Muscle of leg (tissue), 11 donors: ENCODE measurements around the gene CYB561. TPM values are rescaled to one million over a fixed set of nuclear protein-coding genes. Genes with fewer than 3 reads are reported as not detected.

Source experiments
- DNase-seq: peaks from one replicate; pipeline ENCODE4 v3.0.0; 2013
- H3K27ac ChIP-seq: one replicate; pipeline ENCODE4 v1.5.1; 2013; ENCODE audit warnings: mild to moderate bottlenecking, low read length, control low read depth
- H3K27me3 ChIP-seq: one replicate; pipeline ENCODE4 v1.6.1; 2013; ENCODE audit warnings: low read length; ENCODE audit not compliant: control insufficient read depth, insufficient read depth
- H3K36me3 ChIP-seq: one replicate; pipeline ENCODE4 v1.6.1; 2013; ENCODE audit warnings: low read length; ENCODE audit not compliant: control insufficient read depth, insufficient read depth
- H3K4me1 ChIP-seq: one replicate; pipeline ENCODE4 v1.6.1; 2013; ENCODE audit warnings: low read length; ENCODE audit not compliant: control insufficient read depth, insufficient read depth
- H3K4me3 ChIP-seq: one replicate; pipeline ENCODE4 v1.5.1; 2013; ENCODE audit warnings: low read length, control low read depth
- H3K9me3 ChIP-seq: replicated peaks from 2 replicates; pipeline ENCODE4 v1.6.1; 2013; ENCODE audit warnings: low read depth, low read length; ENCODE audit not compliant: control insufficient read depth
- WGBS: methylation state at CpG from one replicate; pipeline ENCODE4 v1.1.5; 2013; ENCODE audit warnings: missing lambda C conversion rate; ENCODE audit not compliant: insufficient coverage; 5-methylcytosine and 5-hydroxymethylcytosine counted together
- polyA plus RNA-seq, 8 donors: library from polyadenylated mRNA; unstranded; fragments of 120-200 nt; gene quantifications; one replicate each; pipeline versions ENCODE4 v1.2.1 to v1.2.3, GENCODE V29; 2013; ENCODE audit warnings: inconsistent platforms in 1 of 8, low replicate concordance in 1 of 8; ENCODE audit not compliant: insufficient read length in 8 of 8, insufficient read depth in 1 of 8
- total RNA-seq: library from RNA; stranded (reverse); fragments of 120-200 nt; gene quantifications from one replicate; pipeline ENCODE4 v1.2.4, GENCODE V29; 2013

Gene CYB561
- total and polyA plus RNA-seq, 9 donors, result 3.5 to 8.5 (median 5.1) TPM

DNA sequence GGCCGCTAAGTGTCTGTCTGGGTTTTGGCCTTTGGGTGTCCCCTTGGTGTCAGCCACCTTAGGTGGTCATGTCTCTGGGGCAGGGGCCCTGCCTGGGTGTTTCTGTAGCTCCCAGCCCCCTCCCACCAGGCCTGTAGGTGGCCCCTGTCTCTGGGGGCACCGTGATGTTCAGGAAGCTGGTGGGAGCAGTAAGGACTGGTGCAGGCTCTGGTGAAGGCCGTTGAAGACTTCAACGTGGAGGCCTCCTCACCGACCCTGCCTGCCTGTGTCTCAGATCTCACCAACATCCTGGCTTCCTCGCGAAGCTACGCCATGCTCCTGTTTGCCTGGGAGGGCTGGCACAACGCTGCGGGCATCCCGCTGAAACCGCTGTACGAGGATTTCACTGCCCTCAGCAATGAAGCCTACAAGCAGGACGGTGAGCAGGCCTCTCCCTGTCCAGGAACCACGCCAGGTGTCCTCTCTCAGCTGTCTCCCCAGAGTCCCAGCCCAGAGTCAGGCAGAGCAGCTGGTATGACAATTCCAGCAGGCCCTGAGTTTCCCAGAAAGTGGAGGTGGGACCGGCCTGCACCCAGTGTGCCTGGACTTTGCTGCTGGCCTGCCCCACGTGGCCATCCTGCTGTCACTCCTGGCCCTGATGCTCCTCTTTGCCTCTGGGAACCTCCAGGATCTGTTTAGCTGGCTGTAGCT is 33.5 kb upstream of the CYB561 start:
- WGBS, result 78% methylated on average over 15 of the region's 17 CpGs
- H3K36me3 ChIP-seq, result no peaks in the 10 kb centered on the region
- H3K27ac ChIP-seq, result no peak overlapping the region
- H3K4me3 ChIP-seq, result no peak overlapping the region
- H3K9me3 ChIP-seq, result no peaks in the 10 kb centered on the region
- H3K4me1 ChIP-seq, result peaks cover 32% of the 10 kb centered on the region
- peaks cover 40% of the 10 kb centered on the region for H3K27me3 ChIP-seq
- peak; percentile 17 for DNase-seq

DNA sequence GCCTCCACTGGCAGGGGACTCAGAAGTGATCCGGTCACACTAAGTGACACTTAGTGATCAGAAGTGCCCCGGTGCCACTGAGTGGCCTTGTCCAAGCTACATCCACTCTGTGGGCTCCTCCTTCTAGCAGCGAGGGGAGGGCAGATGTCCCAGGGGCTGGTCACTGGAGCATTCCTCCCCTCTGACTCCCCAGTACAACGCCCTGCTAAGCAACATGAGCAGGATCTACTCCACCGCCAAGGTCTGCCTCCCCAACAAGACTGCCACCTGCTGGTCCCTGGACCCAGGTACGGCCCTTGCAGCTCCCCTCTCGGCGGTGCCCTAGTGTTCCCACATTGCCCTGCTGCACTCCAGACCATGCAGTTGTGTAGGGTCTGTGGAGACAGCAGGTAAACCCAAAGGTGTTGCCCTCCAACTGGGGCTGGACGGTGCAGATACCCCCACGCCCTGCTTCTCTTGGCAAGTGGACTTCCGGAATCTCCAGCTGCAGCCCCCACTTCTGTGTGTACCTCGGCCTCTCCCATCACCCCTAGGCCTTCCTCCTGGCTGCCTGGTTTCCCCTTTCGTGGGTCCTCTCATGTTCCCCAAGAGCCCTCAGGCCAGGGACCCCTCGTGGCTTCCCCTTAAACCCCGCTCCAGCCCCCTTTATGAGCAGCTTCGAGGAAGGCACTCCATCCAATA is 32.8 kb upstream of the CYB561 start:
- WGBS, result 57% methylated on average over 13 of the region's 16 CpGs
- Histone ChIP-seq H3K4me3 (no peak overlapping the region), H3K36me3 (no peaks in the 10 kb centered on the region), H3K27me3 (peaks cover 45% of the 10 kb centered on the region), H3K9me3 (no peaks in the 10 kb centered on the region), H3K4me1 (peaks cover 32% of the 10 kb centered on the region), H3K27ac (no peak overlapping the region)
- peak; percentile 70 for DNase-seq

DNA sequence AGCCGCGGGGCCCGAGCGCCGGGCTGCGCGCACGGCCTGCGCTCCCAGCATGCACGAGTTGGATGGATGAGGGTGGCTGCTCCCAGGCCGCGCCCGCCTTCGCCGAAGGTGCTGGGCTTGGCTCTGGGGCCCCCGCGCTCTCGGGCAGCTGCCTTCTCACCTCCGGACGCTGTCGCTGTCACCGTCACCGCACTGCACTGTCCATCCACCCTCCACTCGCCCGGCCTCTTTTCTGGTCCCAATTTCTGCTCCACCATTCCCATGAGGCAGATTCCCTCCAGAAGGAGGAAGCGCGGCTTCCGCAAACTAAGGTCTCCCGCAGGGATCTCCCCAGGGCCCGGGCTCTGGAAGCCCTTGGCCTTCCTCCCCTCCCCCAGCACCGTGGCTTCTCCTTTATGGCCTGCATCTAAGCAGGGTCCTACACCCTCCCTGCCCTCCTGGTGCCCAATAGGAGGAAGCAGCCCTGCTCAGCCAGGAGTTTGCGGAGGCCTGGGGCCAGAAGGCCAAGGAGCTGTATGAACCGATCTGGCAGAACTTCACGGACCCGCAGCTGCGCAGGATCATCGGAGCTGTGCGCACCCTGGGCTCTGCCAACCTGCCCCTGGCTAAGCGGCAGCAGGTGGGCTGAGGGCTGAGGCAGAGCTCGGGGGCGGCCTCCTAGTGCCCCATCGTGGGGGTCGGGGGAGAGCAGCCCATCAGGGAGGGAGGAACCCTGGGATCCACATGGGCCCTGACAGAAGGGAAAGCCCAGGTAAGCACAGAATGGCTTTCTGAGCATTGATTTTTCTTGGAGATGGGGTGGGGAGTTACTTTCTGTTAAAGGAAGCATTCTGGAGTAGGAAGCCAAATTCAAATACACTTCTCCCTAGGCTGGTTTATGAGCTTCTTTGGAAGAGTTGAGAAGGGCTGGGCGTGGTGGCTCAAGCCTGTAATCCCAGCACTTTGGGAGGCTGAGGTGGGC is 31.7 kb upstream of the CYB561 start:
- Histone ChIP-seq H3K27ac (no peak overlapping the region), H3K4me3 (peak overlapping the region; percentile 8), H3K9me3 (no peaks in the 10 kb centered on the region), H3K4me1 (peaks cover 32% of the 10 kb centered on the region), H3K36me3 (no peaks in the 10 kb centered on the region), H3K27me3 (peaks cover 45% of the 10 kb centered on the region)
- no peak for DNase-seq
- 5% methylated on average over 42 of the region's 44 CpGs for WGBS

DNA sequence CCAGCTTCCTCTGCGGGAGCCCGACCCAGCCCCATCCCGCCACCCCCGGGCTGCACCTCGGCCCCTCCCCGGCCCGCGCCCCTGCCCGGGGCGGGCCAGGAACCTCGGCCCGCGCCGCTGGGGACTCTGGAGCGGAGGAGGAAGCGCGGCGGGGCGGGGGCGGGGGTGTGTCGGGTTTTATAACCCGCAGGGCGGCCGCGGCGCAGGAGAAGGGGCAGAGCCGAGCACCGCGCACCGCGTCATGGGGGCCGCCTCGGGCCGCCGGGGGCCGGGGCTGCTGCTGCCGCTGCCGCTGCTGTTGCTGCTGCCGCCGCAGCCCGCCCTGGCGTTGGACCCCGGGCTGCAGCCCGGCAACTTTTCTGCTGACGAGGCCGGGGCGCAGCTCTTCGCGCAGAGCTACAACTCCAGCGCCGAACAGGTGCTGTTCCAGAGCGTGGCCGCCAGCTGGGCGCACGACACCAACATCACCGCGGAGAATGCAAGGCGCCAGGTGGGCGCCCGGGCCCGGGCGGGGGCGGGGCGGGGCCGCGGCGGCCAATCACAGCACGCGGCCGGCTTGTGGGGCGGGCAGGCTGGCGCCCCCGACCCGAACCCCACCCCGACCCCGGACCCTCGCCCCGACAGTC is 30.9 kb upstream of the CYB561 start, which contains the start of gene ACE:
Gene ACE (plus strand): TSS at position 208 of the 626 bp plus-strand sequence. CDS start 34 bp downstream, at position 242.
- Histone ChIP-seq H3K4me3 (peak within 1 kb of the TSS; percentile 28), H3K27ac (peak within 1 kb of the TSS; percentile 6), H3K27me3 (peaks cover 45% of the 10 kb centered on the region), H3K4me1 (peaks cover 32% of the 10 kb centered on the region), H3K9me3 (no peaks in the 10 kb centered on the region), H3K36me3 (no peaks in the 10 kb centered on the region)
- peak; percentile 50 for DNase-seq
- WGBS, result under 1% methylated on average over 64 of the region's 78 CpGs

DNA sequence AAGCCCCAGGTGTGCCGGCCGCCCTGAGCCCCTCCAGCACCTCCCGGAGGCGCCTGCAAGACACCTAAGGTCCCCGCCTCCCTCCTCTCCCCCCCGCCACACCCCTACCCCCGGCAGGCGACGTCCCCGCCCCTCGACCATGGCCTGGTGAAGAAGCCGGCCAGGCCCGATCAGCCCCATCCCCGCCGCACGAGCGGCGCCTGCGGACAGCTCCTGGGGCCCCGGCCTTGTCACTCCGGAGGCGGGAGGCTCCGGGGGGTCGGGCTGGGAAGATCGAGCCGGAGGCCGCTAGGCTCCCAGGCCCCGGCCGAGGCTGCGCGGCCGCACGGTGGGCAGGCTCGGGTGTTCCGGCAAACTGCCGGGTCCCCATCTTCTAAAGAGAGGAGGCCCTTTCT is 30.4 kb upstream of the CYB561 start:
- no peaks in the 10 kb centered on the region for H3K9me3 ChIP-seq
- no peaks in the 10 kb centered on the region for H3K36me3 ChIP-seq
- peak; percentile 30 for DNase-seq
- H3K27ac ChIP-seq, result no peak overlapping the region
- WGBS, result 0% methylated on average over 27 of the region's 36 CpGs
- H3K27me3 ChIP-seq, result peaks cover 45% of the 10 kb centered on the region
- H3K4me3 ChIP-seq, result peak overlapping the region; percentile 28
- peaks cover 32% of the 10 kb centered on the region for H3K4me1 ChIP-seq

DNA sequence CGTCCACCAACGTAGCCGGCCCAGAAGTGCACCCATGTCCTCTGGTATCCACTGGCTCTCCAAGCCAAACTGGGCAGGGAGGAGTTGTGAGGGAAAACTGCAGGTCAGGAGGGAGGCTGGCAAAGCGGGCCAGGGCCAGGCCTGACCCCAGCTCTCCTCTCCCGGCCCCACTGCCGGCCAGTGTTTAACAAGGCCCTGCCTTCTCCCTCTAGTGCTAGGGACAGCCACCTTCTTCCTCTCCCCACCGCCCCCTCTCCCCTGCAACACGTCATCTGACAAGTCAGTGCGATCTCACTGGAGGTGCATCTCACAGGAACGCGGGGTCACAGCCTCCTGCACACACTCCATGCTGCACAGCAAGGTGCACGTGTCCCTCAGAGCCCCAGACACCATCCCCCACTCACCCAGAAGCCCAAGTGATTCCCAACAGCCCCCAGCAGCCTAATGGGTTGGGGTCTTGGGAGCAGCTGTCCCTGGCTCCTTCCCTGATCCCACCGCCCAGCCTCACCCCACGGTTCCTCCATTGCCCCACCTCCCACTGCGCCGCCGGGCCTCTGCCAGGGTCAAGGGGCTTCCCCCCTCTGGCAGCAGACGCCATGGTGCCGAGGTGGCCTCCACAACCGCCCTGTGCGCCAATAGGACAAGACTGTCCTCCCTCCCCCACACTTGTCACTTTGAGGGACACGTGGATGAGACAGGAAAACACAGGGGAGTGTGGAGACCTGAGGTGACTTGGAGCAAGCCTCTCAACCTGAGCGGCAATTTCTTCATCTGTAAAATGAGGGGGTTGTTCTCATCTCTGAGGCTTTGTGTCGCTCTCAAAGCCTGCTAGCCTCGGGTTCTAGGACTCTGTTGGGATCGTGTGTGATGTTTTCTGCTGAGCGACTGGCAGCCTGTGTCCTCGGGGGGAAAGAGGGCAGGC is 29.6 kb upstream of the CYB561 start:
- DNase-seq, result no peak
- Histone ChIP-seq H3K4me3 (no peak overlapping the region), H3K4me1 (peaks cover 32% of the 10 kb centered on the region), H3K9me3 (no peaks in the 10 kb centered on the region), H3K27ac (peak overlapping the region; percentile 40), H3K27me3 (peaks cover 45% of the 10 kb centered on the region), H3K36me3 (no peaks in the 10 kb centered on the region)
- WGBS, result 24% methylated on average over 14 of the region's 28 CpGs

DNA sequence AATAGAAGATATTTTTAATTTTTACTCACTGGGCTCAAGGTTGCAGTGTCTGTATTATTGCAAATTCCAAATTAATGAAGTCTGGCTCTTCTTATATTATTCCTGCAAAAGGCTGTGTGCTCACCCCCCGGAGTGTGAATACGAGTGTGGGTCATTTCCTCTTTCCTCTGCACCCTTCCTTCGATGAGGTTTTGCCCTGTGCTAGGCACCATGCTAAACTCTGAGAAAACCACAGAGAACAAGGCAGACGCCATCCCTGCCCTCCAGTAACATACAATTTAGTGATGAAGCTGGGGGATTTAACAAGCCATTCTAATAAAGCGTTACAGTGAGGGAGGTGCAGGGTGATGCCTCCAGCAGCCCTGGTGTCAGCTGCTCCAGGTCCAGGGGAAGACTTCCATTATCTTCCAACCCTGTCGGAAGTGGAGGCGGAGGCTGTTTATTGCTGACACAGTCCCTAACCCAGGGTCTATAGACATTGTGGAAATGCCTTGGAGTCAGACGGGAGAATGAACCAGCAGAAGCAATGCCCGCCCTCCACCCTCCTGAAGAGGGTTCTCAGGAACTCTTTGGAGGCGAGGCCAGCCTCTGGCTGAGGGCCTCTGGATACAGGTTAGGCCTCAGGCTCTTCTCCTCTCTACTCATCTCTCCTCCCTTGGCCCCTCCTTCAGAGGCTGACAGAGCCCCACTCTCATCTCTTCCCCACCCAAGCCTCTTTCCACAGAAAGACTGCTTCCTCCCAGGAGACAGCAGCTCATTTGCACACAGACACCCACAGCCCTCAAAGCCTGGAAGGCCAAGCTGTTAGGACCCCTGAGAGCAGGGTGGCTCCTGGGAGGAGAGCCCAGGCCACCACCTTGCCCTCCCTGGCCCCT is 28.7 kb upstream of the CYB561 start:
- peaks cover 29% of the 10 kb centered on the region for H3K4me1 ChIP-seq
- H3K36me3 ChIP-seq, result no peaks in the 10 kb centered on the region
- peak overlapping the region; percentile 40 for H3K27ac ChIP-seq
- 60% methylated on average over 3 of the region's 10 CpGs for WGBS
- no peaks in the 10 kb centered on the region for H3K9me3 ChIP-seq
- H3K27me3 ChIP-seq, result peaks cover 45% of the 10 kb centered on the region
- DNase-seq, result no peak
- H3K4me3 ChIP-seq, result no peak overlapping the region

DNA sequence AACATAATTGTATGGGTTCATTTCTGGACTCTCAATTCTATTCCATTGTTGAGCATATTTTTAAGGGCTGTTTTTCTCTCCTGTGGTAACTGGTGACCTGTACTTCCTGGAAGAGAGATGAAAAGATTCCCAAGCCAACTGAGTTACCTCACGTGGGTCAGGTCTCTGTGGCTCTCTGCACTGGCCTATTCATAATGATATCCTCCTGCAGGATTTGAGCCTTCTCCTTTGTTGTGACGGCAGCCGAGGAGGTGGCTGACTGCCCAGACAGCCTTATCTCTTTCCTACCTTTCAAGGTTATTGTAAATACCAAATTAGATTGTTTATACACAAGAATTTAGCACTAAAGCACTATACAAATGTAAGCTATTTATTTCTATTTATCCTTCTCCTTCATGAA is 28.1 kb upstream of the CYB561 start:
- Histone ChIP-seq H3K27ac (peak overlapping the region; percentile 40), H3K27me3 (peaks cover 43% of the 10 kb centered on the region), H3K9me3 (no peaks in the 10 kb centered on the region), H3K4me3 (no peak overlapping the region), H3K36me3 (no peaks in the 10 kb centered on the region), H3K4me1 (peaks cover 25% of the 10 kb centered on the region)
- no CpG with 5 or more reads among the region's 3 CpGs for WGBS
- peak; percentile 37 for DNase-seq
